Activated CD4-positive, alpha-beta memory T cell treated with anti-CD3 and anti-CD28 coated beads, Interleukin-2, amount 10 ng/mL, durations not matched to agents 7 days and 5 days (primary cell): ENCODE results near the gene ABCC5. TPM values are rescaled to one million over a fixed set of nuclear protein-coding genes. Genes with fewer than 3 reads are reported as not detected.
"Not testable (repeated sequence)": the region's sequence is repeated elsewhere in the genome, so short reads cannot be mapped to it uniquely, and the experiment has no call there.

Source experiments
- CTCF ChIA-PET: fragments of 350-600 bp; sonication (Branson Sonifier 250); formaldehyde crosslinking; loops from one replicate; lab custom pipeline; 2021; ENCODE audit warnings: antibody characterized with exemption, inconsistent platforms; lab: Charles Lee
- POLR2A ChIA-PET: fragments of 350-600 bp; sonication (Branson Sonifier 250); formaldehyde crosslinking; loops from one replicate; lab custom pipeline; 2021; ENCODE audit warnings: antibody characterized with exemption; lab: Charles Lee
- DNase-seq: peaks from one replicate; pipeline ENCODE4 v3.0.0-alpha.2; 2020
- H3K27ac Mint-ChIP-seq: one replicate; pipeline ENCODE4 v1.8.0; 2021; ENCODE audit warnings: mild to moderate bottlenecking, mixed read lengths
- H3K27me3 Mint-ChIP-seq: one replicate; pipeline ENCODE4 v1.8.0; 2021; ENCODE audit warnings: mixed read lengths
- H3K36me3 Mint-ChIP-seq: one replicate; pipeline ENCODE4 v1.8.0; 2021; ENCODE audit warnings: low read depth, mixed read lengths
- H3K4me1 Mint-ChIP-seq: one replicate; pipeline ENCODE4 v1.8.0; 2021; ENCODE audit warnings: mixed read lengths
- H3K4me3 Mint-ChIP-seq: one replicate; pipeline ENCODE4 v1.8.0; 2021; ENCODE audit warnings: mild to moderate bottlenecking, mixed read lengths
- H3K9me3 Mint-ChIP-seq: one replicate; pipeline ENCODE4 v1.8.0; 2021; ENCODE audit warnings: mixed read lengths
- total RNA-seq, 2 experiments: library from RNA; stranded (reverse); gene quantifications; one replicate each; pipeline ENCODE4 v1.2.3, GENCODE V29; 2021

ABCC5 gene
- total RNA-seq, 2 experiments from 2014 or later, result 24.1 to 25.3 TPM

GRCh38 chr3:184011230-184011876 lies 6.3 kb downstream of the ABCC5 start:
- POLR2A ChIA-PET, result no interaction called here
- CTCF ChIA-PET, result no interaction called here
- Mint-ChIP-seq H3K9me3 (no peaks in the 10 kb centered on the region), H3K27ac (no peak overlapping the region), H3K4me3 (no peak overlapping the region), H3K36me3 (peaks cover 14% of the 10 kb centered on the region), H3K4me1 (peaks cover 11% of the 10 kb centered on the region), H3K27me3 (no peaks in the 10 kb centered on the region)
- DNase-seq, result no peak

DNA sequence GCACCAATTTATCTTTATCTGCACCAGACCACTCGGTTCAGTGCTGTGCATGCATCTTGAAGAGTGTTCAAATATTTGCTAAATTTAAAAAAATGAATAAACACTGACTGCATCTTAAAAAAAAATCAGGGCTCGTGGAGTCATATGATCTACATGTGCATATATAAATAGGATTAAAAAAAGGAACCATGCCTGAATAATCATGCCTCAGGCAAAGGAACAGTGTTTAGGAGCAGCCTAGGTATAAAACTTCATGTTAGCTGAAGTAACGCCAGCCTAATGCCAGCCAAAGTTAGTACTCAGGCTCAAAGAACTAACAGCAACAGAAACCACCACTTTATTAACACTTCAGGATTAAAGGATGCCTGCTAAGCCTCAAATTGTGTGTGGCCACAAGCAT lies 9.5 kb downstream of the ABCC5 start:
- no peak for DNase-seq
- CTCF ChIA-PET, result interaction anchor here (0.6 to 1.1 kb wide), 2 partner anchors 10 to 243 kb away, joined by 3 read pairs; no protein-coding TSS in a partner anchor
- Mint-ChIP-seq H3K27ac (no peak overlapping the region), H3K4me3 (no peak overlapping the region), H3K9me3 (no peaks in the 10 kb centered on the region), H3K4me1 (peaks cover 4% of the 10 kb centered on the region), H3K27me3 (no peaks in the 10 kb centered on the region), H3K36me3 (peaks cover 7% of the 10 kb centered on the region)
- POLR2A ChIA-PET, result no interaction called here

DNA sequence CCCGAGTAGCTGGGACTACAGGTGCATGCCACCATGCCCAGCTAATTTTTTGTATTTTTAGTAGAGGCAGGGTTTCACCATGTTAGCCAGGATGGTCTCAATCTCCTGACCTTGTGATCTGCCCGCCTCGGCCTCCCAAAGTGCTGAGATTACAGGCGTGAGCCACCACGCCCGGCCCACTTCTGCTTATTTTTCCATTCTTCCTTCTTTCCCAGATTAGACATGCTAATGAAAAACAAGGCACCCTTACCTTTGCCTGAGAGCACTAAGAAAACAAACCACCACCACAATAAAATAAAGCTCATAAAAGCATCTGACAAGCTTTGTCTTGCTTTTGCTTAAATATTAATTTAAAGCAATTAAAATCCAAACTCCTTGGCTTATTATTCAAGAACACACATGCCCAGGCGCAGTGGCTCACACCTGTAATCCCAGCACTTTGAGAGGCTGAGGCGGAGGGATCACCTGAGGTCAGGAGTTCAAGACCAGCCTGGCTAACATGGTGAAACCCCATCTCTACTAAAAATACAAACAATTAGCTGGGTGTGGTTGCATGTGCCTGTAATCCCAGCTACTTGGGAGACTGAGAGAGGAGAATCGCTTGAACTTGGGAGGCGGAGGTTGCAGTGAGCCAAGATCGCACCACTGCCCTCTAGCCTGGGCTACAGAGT lies 10.4 kb downstream of the ABCC5 start:
- POLR2A ChIA-PET, H3K9me3 Mint-ChIP-seq, H3K27ac Mint-ChIP-seq, H3K4me3 Mint-ChIP-seq, H3K36me3 Mint-ChIP-seq, H3K27me3 Mint-ChIP-seq, H3K4me1 Mint-ChIP-seq, DNase-seq: not testable (repeated sequence)
- CTCF ChIA-PET, result interaction anchor here (1.1 to 1.5 kb wide), 2 partner anchors 9 to 10 kb away, joined by 3 to 5 read pairs; partner anchors contain the start of gene ABCC5

DNA sequence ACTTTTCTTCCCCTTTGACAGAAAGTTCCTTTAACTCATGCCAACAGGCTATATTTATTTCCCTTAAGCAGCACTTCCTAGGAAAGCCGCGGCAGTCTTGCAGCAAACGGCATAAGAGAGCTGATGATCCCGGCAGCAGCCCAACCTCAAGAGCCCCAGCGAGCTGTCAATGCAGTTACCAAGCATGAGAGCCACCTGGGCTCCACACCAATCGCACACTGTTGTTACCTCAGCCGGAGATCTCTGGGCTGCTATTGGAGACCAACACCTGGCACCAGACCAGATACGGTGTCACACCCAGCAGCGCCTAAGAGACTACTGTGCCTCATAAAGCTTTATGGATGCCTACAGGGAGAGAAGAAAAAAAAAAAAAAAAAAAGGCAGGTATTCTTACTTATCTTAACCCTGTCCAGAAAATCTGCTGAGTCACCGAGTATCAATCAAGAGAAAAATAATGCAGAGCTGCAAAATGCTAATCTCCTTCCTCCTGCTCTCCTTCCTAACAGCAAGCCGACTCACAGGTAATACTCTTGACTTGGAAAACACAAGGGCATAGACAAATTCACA lies 11.7 kb downstream of the ABCC5 start:
- no peak overlapping the region for H3K27ac Mint-ChIP-seq
- H3K27me3 Mint-ChIP-seq, result no peaks in the 10 kb centered on the region
- DNase-seq, result no peak
- ChIA-PET POLR2A (no interaction called here), CTCF (interaction anchor here (0.7 to 1.5 kb wide), 5 partner anchors 8 to 16 kb away, joined by 3 to 5 read pairs (median 5); partner anchors contain the start of gene ABCC5)
- H3K4me3 Mint-ChIP-seq, result no peak overlapping the region
- H3K36me3 Mint-ChIP-seq, result peaks cover 5% of the 10 kb centered on the region
- H3K9me3 Mint-ChIP-seq, result no peaks in the 10 kb centered on the region
- H3K4me1 Mint-ChIP-seq, result peaks cover 4% of the 10 kb centered on the region

GRCh38 chr3:184004476-184004875 lies 13.2 kb downstream of the ABCC5 start:
- no peak overlapping the region for H3K27ac Mint-ChIP-seq
- H3K36me3 Mint-ChIP-seq, result no peaks in the 10 kb centered on the region
- H3K4me1 Mint-ChIP-seq, result peaks cover 4% of the 10 kb centered on the region
- H3K4me3 Mint-ChIP-seq, result no peak overlapping the region
- POLR2A ChIA-PET, result no interaction called here
- H3K27me3 Mint-ChIP-seq, result no peaks in the 10 kb centered on the region
- no peaks in the 10 kb centered on the region for H3K9me3 Mint-ChIP-seq
- no peak for DNase-seq
- CTCF ChIA-PET, result no interaction called here

GRCh38 chr3:184003187-184003967 lies 14.3 kb downstream of the ABCC5 start:
- no peaks in the 10 kb centered on the region for H3K36me3 Mint-ChIP-seq
- H3K27me3 Mint-ChIP-seq, result no peaks in the 10 kb centered on the region
- no peak overlapping the region for H3K4me3 Mint-ChIP-seq
- H3K4me1 Mint-ChIP-seq, result peaks cover 4% of the 10 kb centered on the region
- H3K27ac Mint-ChIP-seq, result no peak overlapping the region
- POLR2A ChIA-PET, result no interaction called here
- CTCF ChIA-PET, result interaction anchor here (0.6 to 1.0 kb wide), 2 partner anchors 15 to 392 kb away, joined by 4 read pairs; partner anchors contain the start of gene ABCC5
- no peaks in the 10 kb centered on the region for H3K9me3 Mint-ChIP-seq
- no peak for DNase-seq

- no peak overlapping the region for H3K4me3 Mint-ChIP-seq
- DNase-seq, result no peak
- POLR2A ChIA-PET, result no interaction called here
- H3K9me3 Mint-ChIP-seq, result no peaks in the 10 kb centered on the region
- CTCF ChIA-PET, result interaction anchor here (1.4 kb wide), 1 partner anchor 226 kb away, joined by 3 read pairs; no protein-coding TSS in a partner anchor
- H3K4me1 Mint-ChIP-seq, result peaks cover 4% of the 10 kb centered on the region
- H3K27ac Mint-ChIP-seq, result no peak overlapping the region
- no peaks in the 10 kb centered on the region for H3K36me3 Mint-ChIP-seq
- no peaks in the 10 kb centered on the region for H3K27me3 Mint-ChIP-seq
Observed at GRCh38 chr3:184002469-184002868, 15.2 kb downstream of the ABCC5 start.

- Mint-ChIP-seq H3K27ac (no peak overlapping the region), H3K4me3 (no peak overlapping the region), H3K27me3 (no peaks in the 10 kb centered on the region), H3K9me3 (no peaks in the 10 kb centered on the region), H3K4me1 (peaks cover 4% of the 10 kb centered on the region), H3K36me3 (no peaks in the 10 kb centered on the region)
- CTCF ChIA-PET, result interaction anchor here (1.0 to 1.4 kb wide), 2 partner anchors 16 to 226 kb away, joined by 3 read pairs; partner anchors contain the start of gene ABCC5
- POLR2A ChIA-PET, result no interaction called here
- DNase-seq, result no peak
Observed at GRCh38 chr3:184001761-184002160, 15.9 kb downstream of the ABCC5 start.

DNA sequence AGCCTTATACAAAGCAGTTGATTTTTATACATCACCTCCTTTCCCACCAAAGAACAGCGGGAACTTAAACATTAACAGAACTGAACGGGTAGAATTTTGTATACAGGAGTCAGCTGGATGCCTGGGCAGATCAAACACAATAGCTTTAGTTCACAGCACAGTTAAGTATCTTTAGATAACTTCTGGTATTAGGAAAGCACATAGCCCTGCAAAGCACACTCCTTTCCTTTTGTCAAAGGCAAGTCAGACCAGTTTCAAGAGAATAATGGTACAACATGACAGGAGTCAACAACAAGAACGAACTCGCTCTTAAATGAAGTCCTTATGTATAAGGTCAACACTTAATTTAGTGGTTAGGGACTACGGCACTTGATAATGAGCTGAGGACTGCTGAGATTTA lies 26.3 kb downstream of the ABCC5 start:
- CTCF ChIA-PET, result no interaction called here
- Mint-ChIP-seq H3K36me3 (peaks cover 13% of the 10 kb centered on the region), H3K9me3 (no peaks in the 10 kb centered on the region), H3K27me3 (no peaks in the 10 kb centered on the region), H3K4me1 (no peaks in the 10 kb centered on the region), H3K27ac (no peak overlapping the region), H3K4me3 (no peak overlapping the region)
- POLR2A ChIA-PET, result no interaction called here
- no peak for DNase-seq

GRCh38 chr3:183988216-183988790 lies 29.4 kb downstream of the ABCC5 start:
- ChIA-PET CTCF (no interaction called here), POLR2A (no interaction called here)
- Mint-ChIP-seq H3K9me3 (no peaks in the 10 kb centered on the region), H3K4me3 (no peak overlapping the region), H3K27ac (no peak overlapping the region), H3K36me3 (peaks cover 13% of the 10 kb centered on the region), H3K4me1 (no peaks in the 10 kb centered on the region), H3K27me3 (no peaks in the 10 kb centered on the region)
- no peak for DNase-seq

DNA sequence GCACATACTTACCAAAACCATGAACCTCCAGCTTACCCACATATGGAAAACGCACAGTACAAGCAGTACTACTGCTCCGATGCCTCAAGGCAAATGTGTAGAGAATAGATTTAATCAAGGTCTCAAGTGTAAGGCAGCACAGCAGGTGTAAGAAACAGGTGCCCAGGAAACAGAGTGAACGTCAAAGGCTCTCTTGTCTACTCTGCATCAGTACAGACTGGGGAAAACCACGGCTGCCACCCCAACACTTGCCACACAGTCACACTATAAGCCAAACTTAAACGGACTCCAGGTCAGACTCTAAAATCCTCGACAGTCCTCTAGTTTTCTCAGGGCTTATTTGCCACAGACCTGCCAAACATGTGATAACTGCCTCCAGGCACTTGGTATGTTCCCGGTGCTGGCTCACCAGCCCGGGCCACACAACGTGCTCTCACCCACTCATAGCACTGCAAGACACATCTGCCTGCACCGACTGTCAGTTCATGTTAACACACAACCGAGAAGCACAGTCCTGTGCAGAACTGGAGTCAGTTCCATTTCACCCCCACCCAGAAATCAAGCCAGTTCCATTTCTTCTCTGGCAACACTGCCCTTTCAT lies 30.6 kb downstream of the ABCC5 start:
- Mint-ChIP-seq H3K36me3 (peaks cover 13% of the 10 kb centered on the region), H3K4me1 (no peaks in the 10 kb centered on the region), H3K27me3 (no peaks in the 10 kb centered on the region), H3K27ac (no peak overlapping the region), H3K4me3 (no peak overlapping the region), H3K9me3 (no peaks in the 10 kb centered on the region)
- DNase-seq, result no peak
- ChIA-PET CTCF (no interaction called here), POLR2A (no interaction called here)
